GOT3 (cell line): ENCODE data around the gene ZNF423.

Experiments
- DNase-seq: peaks from one replicate; lab custom pipeline; 2025; ENCODE audit warnings: mixed read lengths; lab: John Stamatoyannopoulos, UW

ZNF423 gene

GRCh38 chr16:49781401-49781800, 74.5 kb downstream of the ZNF423 start:
- DNase-seq: no peak

DNA sequence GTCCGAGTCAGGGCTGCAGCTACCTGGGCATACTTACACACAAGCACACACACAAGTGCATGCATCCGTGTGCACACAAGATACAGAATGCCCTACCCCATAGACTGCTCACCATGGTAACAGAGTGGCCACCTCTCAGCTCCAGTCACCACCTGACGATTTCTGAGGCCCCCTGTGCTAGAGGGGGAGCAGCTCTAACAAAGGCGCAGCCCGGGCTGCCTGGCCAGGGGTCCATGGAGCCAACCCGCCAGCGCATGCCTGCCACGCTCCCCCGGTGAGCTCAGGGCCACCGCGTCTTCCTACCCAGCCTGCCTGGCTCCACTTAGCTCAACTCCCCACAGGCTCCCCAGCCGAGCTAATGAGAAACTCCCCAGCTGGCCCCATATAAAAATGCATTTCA, 75.5 kb downstream of the ZNF423 start:
- no peak for DNase-seq

DNA sequence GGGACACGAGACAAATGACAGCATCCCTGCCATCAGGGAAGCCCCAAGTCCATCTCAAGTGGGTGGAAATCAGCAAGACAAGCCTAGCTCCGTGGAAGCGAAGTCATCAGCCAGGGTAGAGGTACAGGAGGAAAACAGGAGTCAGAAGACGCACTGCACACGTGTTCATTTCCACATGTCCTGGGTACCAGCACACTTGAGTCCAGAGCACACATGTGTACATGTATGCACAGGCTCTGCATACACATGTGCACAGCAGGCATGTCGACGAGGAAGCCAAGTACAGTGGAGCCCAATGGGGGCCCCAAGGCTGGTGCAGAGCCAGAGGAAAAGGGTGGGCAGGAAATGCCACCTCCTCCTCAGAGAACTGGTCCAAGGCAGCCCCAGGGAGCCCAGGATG, 75.9 kb downstream of the ZNF423 start:
- no peak for DNase-seq

- no peak for DNase-seq
These were observed 77.5 kb downstream of the ZNF423 start for GRCh38 chr16:49778202-49778930.

DNA sequence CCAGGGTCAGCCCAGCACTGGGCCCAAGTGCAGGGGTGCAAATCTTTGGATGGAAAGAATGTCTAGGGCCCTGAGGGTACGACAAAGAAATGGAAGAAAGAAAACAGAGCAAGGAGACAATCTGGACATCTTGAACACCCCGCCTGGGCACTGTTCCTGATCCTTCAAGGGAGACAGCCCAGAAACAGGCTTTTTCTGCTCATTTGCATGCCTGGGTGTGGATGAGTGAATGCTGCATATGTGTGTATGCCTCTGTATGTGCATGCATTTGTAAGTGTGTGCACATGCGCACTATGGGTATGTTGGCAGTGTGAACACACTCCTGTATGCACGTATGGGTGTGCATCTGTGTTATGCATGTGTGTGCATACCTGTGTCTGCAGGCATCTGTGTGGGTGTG, 79.2 kb downstream of the ZNF423 start:
- DNase-seq: no peak

DNA sequence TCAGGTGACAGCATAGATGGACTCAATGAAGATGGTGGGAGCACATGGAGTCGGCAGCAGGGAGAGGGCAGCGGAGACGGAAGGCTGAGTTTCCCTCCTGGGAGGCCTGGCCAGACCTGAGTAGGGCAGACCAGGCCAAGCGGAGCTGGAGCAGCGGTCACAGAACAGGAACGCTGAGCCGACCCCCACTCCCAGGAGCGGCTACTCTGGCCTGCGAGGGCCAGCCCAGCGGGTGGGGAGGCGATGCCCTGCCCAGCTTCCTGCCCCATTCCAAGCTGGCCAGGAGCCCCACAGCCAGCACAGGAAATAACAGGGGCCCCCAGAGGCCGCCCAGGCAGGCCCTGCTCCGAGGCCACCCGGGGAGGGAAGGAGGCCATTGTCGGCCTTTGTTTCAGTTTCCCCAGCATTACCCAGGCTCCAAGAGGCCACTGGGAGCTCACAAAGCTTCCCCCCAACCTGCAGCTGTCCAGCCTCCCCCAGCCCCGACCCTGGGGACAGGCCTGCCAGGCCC, 79.8 kb downstream of the ZNF423 start:
- no peak for DNase-seq

GRCh38 chr16:49775581-49775980, 80.3 kb downstream of the ZNF423 start:
- DNase-seq: no peak

DNA sequence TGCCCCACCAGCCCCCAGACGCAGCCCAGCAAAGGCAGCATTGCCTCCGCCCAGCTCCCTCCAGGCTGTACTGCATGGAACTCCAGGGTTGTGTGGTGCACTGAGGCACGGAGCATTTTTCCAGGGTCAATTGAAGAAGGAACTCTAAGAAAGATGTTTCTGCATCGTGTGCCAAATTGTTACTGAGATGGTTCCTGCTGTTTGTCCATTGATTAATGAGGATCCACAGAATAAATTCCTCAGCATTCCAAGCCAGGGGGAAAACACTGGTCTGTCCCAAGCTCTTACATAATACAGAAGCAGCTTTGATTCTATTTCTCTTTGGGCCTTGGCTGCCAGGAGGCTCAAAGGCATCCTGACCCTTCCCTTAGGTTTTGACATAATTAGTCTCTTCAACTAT, 80.9 kb downstream of the ZNF423 start:
- no peak for DNase-seq

- no peak for DNase-seq
These were observed 82.1 kb downstream of the ZNF423 start for GRCh38 chr16:49773534-49774475.

DNA sequence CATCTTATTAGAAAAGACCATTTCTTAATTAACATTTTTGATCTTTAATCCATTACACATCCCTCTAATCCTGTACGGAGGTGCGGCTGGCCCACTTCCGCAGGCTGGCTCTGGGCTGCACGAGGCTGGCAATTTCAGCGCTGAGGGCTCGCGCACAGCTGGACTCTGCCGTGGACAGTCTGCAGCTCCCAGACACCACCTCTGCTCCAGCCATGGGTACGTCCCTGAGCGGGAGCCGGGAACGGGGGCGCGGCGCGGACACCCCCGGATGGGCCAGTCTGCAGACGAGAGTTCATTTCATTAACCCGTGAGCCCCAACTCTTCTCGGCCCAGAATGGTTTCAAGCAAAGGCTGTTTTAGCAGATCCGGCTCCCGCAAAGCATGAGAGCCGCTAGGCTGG, 87.9 kb downstream of the ZNF423 start:
- no peak for DNase-seq

DNA sequence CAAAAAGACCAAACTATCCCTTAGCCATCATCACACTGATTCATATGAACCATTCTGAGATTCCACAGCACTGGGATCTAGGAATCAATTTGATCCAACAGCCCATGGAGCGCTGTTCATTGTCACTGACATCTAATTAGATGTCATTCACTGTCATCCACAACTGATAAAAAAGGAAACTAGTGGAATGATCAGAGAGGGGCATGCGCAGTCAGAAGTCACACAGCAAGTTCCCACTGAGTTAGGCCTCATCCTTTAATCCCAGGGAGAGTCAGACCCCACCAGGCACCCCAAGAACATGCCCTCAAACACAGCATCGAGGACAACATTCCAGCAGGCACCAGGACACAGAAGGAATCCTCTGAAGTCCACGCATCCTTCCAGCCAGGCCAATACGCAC, 88.5 kb downstream of the ZNF423 start:
- DNase-seq: no peak

DNA sequence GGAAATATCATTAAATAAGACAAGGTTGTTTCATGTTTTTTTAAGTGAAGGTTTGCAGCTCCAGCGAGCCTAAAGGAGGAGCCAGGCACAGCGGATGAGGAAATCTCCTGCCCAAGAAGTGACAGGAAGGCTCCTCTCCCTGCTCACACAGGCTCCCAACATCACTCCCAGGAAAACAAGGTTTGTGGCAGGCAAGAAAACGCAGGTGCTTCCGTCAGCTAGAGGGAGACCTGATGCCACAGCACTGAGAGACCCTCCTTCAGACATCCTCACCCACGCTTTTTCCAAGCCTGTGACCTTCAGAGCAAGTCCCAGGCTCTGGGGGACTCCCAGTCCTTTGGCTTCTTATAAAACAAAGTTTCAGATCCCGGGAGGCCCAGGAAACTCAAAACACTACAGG, 89.7 kb downstream of the ZNF423 start:
- DNase-seq: no peak

DNA sequence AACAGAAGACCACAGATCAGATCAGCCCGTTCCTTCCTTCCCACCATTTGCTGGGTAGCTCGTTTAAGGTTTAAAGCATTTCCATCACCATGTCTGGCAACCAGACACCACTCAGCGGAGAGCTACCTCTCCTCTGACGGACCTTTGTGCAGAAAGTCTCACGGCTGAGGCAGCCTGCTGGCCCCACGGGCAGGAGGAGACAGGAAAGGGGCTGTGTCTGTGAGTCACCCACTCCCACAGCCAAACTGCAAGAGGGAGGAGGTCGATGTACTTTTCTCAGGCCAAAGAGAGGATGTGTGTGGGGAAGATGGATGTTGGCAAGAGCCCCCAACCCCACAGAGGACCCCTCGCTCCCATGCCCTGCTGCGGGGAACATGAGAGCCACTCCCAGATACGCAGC, 92.1 kb downstream of the ZNF423 start:
- DNase-seq: no peak

GRCh38 chr16:49760815-49761214, 95.1 kb downstream of the ZNF423 start:
- DNase-seq: no peak

DNA sequence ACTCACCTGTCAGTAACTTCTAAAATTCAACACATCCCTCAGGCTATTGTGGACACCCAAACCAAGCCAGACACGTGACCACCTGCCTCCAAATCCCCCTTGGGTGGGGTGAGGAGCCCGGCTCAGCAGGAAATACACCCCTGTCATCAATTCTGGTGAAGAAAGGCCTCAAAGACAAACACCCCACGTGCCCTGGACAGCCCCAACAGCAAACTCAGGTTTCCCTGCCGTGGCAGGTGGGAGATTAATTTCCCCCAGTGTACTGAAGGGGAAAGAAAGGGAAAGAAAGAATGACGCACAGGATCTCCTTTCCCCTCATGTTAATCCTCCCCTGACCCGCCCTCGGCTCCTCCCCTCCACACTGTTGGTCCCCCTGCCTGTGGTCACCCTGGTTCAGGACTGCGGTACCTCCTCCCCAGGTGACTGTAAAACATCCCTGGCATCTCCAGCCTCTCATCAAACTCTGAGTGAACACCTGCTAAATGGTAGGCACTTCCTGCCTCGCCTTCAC, 98.3 kb downstream of the ZNF423 start:
- no peak for DNase-seq

- no peak for DNase-seq
These were observed 98.9 kb downstream of the ZNF423 start for GRCh38 chr16:49756775-49757558.

GRCh38 chr16:49755716-49756505, 100.0 kb downstream of the ZNF423 start:
- DNase-seq: no peak

DNA sequence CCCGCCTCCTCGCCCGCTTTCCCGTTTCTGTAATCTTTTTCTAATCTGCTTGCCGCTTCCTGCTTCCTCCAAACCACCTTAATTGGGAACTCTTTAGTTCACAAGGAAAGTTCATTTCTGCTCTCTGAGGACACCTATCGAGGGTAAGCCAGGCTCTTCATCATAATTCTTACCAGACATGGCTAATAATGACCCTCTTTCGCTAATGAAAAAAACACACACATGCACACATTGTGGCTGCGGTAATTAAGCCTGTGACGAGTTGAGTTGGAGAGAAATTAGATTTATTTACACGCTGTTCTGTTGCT, 100.6 kb downstream of the ZNF423 start:
- no peak for DNase-seq

DNA sequence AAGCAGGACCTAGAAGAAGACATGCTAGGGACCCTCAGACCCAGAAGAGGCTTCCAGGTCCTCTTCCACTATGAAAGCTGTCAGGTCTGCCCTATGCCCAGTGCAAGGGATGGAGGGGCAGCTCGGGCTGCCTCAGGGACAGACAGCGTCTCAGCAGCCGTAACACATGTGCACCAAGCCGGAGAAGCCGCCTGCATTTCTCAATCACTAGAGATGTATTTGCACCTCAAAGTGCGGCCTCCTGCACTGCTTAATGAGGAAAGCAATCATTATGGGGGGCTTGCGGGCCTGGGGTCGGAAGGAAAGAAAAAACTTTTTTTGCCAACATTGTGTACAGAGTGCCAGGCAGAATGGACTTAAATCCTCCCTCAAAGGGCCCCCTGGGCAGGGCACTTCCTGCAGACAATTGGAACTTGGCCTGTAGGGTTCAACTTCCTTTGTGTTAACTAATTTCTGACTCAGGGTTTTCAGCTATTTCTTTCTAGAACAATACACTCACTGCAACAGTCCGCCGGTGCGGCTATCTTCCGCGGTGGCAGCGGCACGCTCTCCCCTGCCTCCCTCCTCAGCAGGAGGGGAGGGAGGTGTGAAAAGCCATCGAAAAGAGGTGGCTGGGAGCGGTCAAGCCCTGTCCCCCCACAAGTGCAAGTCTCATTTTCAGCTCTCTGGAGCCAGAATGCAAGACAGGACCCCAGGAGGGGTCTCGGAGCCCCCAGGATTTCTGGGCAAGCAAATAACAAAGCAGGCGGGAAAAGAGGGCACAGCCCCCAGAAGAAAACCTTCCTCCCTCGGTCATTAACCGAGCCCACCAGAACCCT, 101.2 kb downstream of the ZNF423 start:
- no peak for DNase-seq

GRCh38 chr16:49750341-49751000, 105.4 kb downstream of the ZNF423 start:
- no peak for DNase-seq
